ENCODE data around the gene DMRTA2.

- TF ChIP-seq LEF1 (IDR thresholded peaks at IDR 0.05; ENCODE audit: borderline replicate concordance) (no peak), HDGF (IDR thresholded peaks at IDR 0.05; ENCODE audit: borderline replicate concordance) (no peak), SP1 (IDR thresholded peaks at IDR 0.05) (no peak), ZNF384 (IDR thresholded peaks at IDR 0.05) (no peak)
Measured at GRCh38 chr1:50423670-50424000, 392 bp upstream of the DMRTA2 start.

All from HEK293T (cell line).